ENCODE results near the gene PRR13. TPM values are rescaled to one million over a fixed set of nuclear protein-coding genes. Genes with fewer than 3 reads are reported as not detected.

Gene PRR13
- polyA plus RNA-seq, 4 donors, result 67.9 to 183 (median 175) TPM

GRCh38 chr12:53489242-53489864 is 47.8 kb downstream of the PRR13 start:
- peak in 2 of 4 donors; percentile 35 to 44 for DNase-seq (ENCODE audit: low read depth in 4 of 4, low spot score in 3 of 4)

GRCh38 chr12:53492188-53492587 is 50.7 kb downstream of the PRR13 start:
- no peak for DNase-seq (ENCODE audit: low read depth in 4 of 4, low spot score in 3 of 4)

DNA sequence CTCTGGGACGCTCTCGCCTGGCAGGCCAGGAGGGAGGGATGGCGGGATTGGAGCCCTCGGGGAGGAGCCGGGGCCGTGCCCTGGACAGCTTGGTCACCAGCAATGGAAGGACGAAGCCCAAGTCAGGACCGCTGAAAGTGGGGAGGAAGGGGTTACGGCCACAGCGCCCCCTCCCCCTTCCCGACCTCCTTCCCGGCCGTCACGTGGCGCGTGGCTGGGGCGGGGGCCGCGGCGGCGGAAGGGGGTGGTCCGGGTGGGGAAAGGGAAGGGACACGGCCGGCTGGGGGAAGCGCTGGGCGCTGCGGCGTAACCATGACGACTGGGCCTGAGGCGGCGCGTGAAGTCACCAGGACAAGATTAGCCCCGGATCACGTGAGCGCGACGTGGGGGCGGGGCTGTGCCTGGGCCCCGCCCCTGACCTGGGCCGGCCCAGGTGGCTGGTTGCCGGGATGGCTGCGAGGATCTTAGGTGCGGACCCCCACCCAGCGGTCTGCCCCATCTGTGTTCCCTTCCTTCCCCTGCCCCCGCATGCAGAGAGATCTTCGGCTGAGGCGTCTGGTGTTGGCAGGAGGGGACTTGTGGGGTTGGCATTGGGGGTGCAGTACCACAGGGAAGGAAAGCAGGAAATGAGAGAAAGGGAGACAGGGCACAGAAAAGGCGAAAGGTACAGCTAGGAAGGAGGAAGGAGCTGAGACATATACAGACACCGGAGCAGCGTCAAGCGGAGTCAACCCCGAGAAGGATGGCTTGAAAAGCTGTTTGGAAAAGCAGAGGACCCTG is 51.5 kb downstream of the PRR13 start:
- DNase-seq (ENCODE audit: low read depth in 4 of 4, low spot score in 3 of 4), result peak; percentile 92 to 93 (median 93)

DNA sequence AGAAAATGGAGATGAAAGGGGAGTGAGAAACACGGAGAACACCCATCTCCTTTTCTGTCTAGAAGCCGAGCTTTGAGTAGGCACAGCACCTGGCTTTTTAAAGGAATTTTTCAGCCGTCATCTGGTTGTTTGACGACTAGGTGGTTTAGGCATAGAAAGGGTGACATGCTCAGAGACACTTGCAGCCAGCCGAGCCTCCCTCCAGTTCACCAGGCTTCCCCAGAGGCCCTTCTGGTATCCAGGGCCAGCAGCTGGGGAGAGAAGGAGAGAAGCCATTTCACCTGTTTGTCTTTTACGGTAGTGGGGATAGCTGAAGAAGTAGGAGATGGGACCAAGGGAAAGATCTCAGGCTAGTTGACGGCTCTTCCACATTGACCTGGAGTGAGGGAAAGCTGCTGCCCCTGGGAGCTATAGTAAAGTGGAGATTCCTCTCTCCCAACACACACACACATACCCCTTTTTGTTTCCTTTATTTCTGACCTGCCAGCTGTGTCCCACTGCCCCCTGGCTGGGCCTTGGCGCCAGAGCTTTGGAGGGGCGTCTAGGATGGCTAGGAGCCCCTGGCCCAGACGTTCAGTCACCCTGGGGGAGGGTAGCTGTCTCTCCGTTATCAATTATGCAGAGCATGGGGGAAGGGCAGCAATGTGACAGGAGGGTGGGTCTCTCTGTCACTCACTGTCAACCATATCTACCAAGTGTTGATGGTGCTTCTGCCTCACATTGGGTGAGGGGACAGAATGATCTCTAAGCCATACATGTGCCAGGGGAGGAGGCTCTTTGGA is 52.3 kb downstream of the PRR13 start:
- no peak for DNase-seq (ENCODE audit: low read depth in 4 of 4, low spot score in 3 of 4)

Other genes with a start within 250 kb of the PRR13 start
- 1 to 10 TPM in 2 of 4 donors, under 1 TPM in 2; 0.86 to 2.4 (median 1.1) TPM for gene ITGB7, start 234.5 kb upstream of the PRR13 start, polyA plus RNA-seq (ENCODE audit: insufficient read length in 4 of 4)
- gene RARG, start 209.5 kb upstream of the PRR13 start, polyA plus RNA-seq (ENCODE audit: insufficient read length in 4 of 4), result 10 to 100 TPM; 32.3 to 73.8 (median 38.9) TPM
- 10 to 100 TPM in 2 of 4 donors, 1 to 10 TPM in 2; 8.1 to 14.3 (median 9.2) TPM for gene ESPL1, start 173.4 kb upstream of the PRR13 start, polyA plus RNA-seq (ENCODE audit: insufficient read length in 4 of 4)
- gene PFDN5, start 146.2 kb upstream of the PRR13 start, polyA plus RNA-seq (ENCODE audit: insufficient read length in 4 of 4), result 100 to 1,000 TPM; 546 to 729 (median 657) TPM
- 10 to 100 TPM; 37.7 to 56.1 (median 48.6) TPM for gene MYG1, start 142.0 kb upstream of the PRR13 start, polyA plus RNA-seq (ENCODE audit: insufficient read length in 4 of 4)
- gene AAAS, start 120.1 kb upstream of the PRR13 start, polyA plus RNA-seq (ENCODE audit: insufficient read length in 4 of 4), result 10 to 100 TPM; 60.7 to 89.4 (median 76.2) TPM
- gene SP7, start 105.4 kb upstream of the PRR13 start, polyA plus RNA-seq (ENCODE audit: insufficient read length in 4 of 4), result under 1 TPM; 0.17 to 0.27 (median 0.24) TPM
- 10 to 100 TPM; 76.7 to 82.3 (median 79.3) TPM for gene SP1, start 61.6 kb upstream of the PRR13 start, polyA plus RNA-seq (ENCODE audit: insufficient read length in 4 of 4)
- gene AMHR2, start 17.9 kb upstream of the PRR13 start, polyA plus RNA-seq (ENCODE audit: insufficient read length in 4 of 4), result under 1 TPM; 0.16 to 0.63 (median 0.53) TPM
- gene PCBP2, start 10.4 kb downstream of the PRR13 start, polyA plus RNA-seq (ENCODE audit: insufficient read length in 4 of 4), result 1,000 to 10,000 TPM in 3 of 4 donors, 100 to 1,000 TPM in 1; 796 to 1,179 (median 1,079) TPM
- 10 to 100 TPM; 21.6 to 36.9 (median 29.9) TPM for gene MAP3K12, start 57.7 kb downstream of the PRR13 start, polyA plus RNA-seq (ENCODE audit: insufficient read length in 4 of 4)
- 10 to 100 TPM; 37.4 to 59.6 (median 43.5) TPM for gene TARBP2, start 59.5 kb downstream of the PRR13 start, polyA plus RNA-seq (ENCODE audit: insufficient read length in 4 of 4)
- 1 to 10 TPM in 2 of 4 donors, not detected in 2; 1.0 to 1.2 TPM for gene NPFF, start 65.8 kb downstream of the PRR13 start, polyA plus RNA-seq (ENCODE audit: insufficient read length in 4 of 4)
- 10 to 100 TPM; 43.1 to 70.5 (median 44.8) TPM for gene ATF7, start 184.6 kb downstream of the PRR13 start, polyA plus RNA-seq (ENCODE audit: insufficient read length in 4 of 4)
- gene ATP5MC2, start 234.3 kb downstream of the PRR13 start, polyA plus RNA-seq (ENCODE audit: insufficient read length in 4 of 4), result 100 to 1,000 TPM; 320 to 596 (median 522) TPM